GM08714 (cell line): Measurements from ENCODE around the gene TMEM14C.

Experiments
- H3K4me3 ChIP-seq: fragments of 200-500 bp; sonication (Bioruptor generic); 2 replicates; pipeline ENCODE4 v1.5.1; 2014; ENCODE audit warnings: mild to moderate bottlenecking, low read length, inconsistent platforms
- ZNF274 ChIP-seq: IDR thresholded peaks from 2 replicates; pipeline ENCODE4 v1.6.1; 2012; ENCODE audit warnings: mild to moderate bottlenecking, low read depth, low read length

TMEM14C gene

DNA sequence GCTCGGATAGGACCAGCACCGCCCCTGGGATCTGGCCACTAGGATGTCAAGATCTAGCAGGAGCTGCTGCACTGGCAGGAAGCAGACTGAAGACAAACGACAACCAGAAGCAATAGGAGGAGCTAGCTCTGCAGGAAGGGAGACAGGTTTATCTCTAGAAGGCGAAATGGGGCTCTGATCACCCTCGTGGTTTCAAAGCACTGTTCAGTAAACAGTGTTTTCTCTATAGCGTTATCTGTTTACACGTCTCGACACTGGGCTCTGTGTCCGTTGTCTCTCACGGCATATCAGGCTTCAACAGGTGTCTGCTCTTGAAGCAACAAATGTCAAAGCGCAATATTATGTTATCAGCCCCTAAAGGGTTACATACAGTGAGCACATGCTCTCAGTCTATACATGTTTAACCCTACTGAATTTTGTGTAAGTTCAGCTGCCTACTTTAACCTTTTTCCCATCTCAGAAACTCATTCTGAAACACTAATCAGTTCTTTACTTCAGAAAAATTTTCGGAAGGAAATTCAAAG lies 48.6 kb downstream of the TMEM14C start:
- no peak overlapping the region for H3K4me3 ChIP-seq
- no peak for TF ChIP-seq ZNF274

DNA sequence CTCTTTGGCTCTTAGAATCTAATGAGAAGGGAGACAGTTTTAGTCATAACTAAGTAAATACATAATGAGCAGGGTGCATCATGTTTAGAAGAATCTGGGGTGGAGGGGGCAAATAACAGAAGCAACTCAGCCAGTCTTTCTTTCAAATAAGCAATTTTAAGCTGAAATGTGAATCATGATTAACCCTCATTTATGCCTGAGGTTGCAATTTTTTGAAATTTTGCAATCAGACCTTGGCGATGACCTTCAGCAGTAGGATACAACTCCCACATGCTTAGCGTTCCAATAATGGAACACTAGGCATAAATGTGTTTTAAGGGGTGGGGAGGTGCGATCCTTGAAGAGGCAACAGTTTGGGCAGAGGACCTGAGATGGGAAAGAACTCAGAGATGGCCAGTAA lies 55.4 kb downstream of the TMEM14C start:
- no peak for TF ChIP-seq ZNF274
- H3K4me3 ChIP-seq, result no peak overlapping the region

DNA sequence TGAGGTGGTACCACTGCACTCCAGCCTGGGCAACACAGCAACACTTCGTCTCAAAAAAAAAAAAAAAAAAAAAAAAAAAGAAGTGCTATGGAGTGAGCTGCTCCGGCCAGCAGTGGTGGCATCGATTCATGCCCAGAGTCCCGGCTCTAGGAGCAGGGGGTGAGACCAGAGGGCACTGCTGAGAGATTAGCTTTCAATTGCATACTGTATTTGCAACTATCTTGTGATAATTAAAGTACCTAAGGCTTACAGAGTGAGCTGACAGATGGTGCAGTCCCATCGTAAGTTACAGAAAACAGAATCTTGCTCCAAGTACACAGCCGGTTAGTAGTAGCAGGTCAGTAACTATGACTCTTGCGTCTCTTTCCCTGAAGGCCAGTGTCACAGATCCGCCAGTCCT lies 56.2 kb downstream of the TMEM14C start:
- TF ChIP-seq ZNF274, result no peak
- no peak overlapping the region for H3K4me3 ChIP-seq
